ENCODE results near the gene DHDH. TPM values are rescaled to one million over a fixed set of nuclear protein-coding genes. Genes with fewer than 3 reads are reported as not detected.

The DHDH gene
- total and polyA plus RNA-seq, 2 experiments from 2014 or later, result 0.69 to 4.7 TPM

DNA sequence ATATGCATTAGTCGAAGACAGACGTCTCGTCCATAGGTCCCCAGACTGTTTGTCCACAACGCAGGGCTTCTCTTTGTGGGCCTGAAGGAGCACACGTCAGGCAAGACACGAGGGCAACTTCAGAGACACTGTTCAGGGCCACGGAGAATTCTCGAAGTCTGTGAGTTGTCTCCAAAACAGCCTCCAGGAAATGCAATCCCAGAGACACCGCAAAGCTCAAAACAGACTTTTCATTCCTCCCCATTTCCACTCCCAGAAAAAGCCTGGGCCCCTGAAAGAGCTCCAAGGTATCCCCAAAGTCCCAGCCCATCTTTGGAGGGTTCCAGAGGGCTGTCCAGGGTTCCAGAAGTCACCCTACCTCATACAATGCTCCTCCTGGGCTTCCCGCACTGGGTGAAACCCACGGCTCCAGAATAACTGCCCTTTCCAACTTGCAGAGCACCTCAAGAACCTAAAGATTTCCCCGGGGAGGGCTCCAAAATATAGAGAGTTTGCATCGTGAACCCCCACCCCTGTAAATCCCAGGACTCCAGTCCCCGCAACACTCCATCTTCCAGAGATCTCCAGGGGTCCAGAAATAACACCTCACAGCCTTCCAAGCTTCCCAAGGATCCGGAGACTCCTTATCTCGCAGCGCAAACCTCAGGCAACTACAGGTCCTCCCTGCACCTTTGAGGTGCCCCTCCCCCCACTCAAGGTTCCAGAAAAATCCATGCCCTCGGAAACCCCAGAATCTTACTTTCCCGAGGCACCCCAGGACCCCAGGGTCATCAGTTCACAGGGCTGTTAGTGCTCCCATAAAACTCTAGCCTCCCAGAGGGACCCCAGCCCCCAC is 30.9 kb downstream of the DHDH start (continued):
- TF ChIP-seq, protein P1, sequence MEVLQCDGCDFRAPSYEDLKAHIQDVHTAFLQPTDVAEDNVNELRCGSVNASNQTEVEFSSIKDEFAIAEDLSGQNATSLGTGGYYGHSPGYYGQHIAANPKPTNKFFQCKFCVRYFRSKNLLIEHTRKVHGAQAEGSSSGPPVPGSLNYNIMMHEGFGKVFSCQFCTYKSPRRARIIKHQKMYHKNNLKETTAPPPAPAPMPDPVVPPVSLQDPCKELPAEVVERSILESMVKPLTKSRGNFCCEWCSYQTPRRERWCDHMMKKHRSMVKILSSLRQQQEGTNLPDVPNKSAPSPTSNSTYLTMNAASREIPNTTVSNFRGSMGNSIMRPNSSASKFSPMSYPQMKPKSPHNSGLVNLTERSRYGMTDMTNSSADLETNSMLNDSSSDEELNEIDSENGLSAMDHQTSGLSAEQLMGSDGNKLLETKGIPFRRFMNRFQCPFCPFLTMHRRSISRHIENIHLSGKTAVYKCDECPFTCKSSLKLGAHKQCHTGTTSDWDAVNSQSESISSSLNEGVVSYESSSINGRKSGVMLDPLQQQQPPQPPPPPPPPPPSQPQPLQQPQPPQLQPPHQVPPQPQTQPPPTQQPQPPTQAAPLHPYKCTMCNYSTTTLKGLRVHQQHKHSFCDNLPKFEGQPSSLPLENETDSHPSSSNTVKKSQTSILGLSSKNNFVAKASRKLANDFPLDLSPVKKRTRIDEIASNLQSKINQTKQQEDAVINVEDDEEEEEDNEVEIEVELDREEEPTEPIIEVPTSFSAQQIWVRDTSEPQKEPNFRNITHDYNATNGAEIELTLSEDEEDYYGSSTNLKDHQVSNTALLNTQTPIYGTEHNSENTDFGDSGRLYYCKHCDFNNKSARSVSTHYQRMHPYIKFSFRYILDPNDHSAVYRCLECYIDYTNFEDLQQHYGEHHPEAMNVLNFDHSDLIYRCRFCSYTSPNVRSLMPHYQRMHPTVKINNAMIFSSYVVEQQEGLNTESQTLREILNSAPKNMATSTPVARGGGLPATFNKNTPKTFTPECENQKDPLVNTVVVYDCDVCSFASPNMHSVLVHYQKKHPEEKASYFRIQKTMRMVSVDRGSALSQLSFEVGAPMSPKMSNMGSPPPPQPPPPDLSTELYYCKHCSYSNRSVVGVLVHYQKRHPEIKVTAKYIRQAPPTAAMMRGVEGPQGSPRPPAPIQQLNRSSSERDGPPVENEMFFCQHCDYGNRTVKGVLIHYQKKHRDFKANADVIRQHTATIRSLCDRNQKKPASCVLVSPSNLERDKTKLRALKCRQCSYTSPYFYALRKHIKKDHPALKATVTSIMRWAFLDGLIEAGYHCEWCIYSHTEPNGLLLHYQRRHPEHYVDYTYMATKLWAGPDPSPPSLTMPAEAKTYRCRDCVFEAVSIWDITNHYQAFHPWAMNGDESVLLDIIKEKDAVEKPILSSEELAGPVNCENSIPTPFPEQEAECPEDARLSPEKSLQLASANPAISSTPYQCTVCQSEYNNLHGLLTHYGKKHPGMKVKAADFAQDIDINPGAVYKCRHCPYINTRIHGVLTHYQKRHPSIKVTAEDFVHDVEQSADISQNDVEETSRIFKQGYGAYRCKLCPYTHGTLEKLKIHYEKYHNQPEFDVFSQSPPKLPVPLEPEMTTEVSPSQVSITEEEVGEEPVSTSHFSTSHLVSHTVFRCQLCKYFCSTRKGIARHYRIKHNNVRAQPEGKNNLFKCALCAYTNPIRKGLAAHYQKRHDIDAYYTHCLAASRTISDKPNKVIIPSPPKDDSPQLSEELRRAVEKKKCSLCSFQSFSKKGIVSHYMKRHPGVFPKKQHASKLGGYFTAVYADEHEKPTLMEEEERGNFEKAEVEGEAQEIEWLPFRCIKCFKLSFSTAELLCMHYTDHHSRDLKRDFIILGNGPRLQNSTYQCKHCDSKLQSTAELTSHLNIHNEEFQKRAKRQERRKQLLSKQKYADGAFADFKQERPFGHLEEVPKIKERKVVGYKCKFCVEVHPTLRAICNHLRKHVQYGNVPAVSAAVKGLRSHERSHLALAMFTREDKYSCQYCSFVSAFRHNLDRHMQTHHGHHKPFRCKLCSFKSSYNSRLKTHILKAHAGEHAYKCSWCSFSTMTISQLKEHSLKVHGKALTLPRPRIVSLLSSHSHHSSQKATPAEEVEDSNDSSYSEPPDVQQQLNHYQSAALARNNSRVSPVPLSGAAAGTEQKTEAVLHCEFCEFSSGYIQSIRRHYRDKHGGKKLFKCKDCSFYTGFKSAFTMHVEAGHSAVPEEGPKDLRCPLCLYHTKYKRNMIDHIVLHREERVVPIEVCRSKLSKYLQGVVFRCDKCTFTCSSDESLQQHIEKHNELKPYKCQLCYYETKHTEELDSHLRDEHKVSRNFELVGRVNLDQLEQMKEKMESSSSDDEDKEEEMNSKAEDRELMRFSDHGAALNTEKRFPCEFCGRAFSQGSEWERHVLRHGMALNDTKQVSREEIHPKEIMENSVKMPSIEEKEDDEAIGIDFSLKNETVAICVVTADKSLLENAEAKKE (CRISPR knock-in tag; IDR thresholded peaks at IDR 0.05), result no peak
- no peak for TF ChIP-seq EZH2 (IDR thresholded peaks at IDR 0.05; ENCODE audit: low read depth, unreplicated experiment)
- TF ChIP-seq, protein P2, sequence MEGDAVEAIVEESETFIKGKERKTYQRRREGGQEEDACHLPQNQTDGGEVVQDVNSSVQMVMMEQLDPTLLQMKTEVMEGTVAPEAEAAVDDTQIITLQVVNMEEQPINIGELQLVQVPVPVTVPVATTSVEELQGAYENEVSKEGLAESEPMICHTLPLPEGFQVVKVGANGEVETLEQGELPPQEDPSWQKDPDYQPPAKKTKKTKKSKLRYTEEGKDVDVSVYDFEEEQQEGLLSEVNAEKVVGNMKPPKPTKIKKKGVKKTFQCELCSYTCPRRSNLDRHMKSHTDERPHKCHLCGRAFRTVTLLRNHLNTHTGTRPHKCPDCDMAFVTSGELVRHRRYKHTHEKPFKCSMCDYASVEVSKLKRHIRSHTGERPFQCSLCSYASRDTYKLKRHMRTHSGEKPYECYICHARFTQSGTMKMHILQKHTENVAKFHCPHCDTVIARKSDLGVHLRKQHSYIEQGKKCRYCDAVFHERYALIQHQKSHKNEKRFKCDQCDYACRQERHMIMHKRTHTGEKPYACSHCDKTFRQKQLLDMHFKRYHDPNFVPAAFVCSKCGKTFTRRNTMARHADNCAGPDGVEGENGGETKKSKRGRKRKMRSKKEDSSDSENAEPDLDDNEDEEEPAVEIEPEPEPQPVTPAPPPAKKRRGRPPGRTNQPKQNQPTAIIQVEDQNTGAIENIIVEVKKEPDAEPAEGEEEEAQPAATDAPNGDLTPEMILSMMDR (conservative IDR thresholded peaks at IDR 0.05; ENCODE audit: low read depth in 2 of 2), result no peak
- TF ChIP-seq, protein P3, sequence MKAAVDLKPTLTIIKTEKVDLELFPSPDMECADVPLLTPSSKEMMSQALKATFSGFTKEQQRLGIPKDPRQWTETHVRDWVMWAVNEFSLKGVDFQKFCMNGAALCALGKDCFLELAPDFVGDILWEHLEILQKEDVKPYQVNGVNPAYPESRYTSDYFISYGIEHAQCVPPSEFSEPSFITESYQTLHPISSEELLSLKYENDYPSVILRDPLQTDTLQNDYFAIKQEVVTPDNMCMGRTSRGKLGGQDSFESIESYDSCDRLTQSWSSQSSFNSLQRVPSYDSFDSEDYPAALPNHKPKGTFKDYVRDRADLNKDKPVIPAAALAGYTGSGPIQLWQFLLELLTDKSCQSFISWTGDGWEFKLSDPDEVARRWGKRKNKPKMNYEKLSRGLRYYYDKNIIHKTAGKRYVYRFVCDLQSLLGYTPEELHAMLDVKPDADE (IDR thresholded peaks at IDR 0.05), result no peak
- no peak for TF ChIP-seq STAT1 (IDR thresholded peaks at IDR 0.05; ENCODE audit: unreplicated experiment)
- TF ChIP-seq EZH2phosphoT487 (IDR thresholded peaks at IDR 0.05; ENCODE audit: unreplicated experiment), result no peak
- no peak for TF ChIP-seq CREB1 (CRISPR knock-in tag; IDR thresholded peaks at IDR 0.05; ENCODE audit: low read depth)
- no peak for TF ChIP-seq POLR2AphosphoS5 (IDR thresholded peaks at IDR 0.05; ENCODE audit: low read depth)
- TF ChIP-seq JUNB (IDR thresholded peaks at IDR 0.05; ENCODE audit: unreplicated experiment), result no peak
- no peak for TF ChIP-seq NANOG (IDR thresholded peaks at IDR 0.05; ENCODE audit: borderline replicate concordance)

All from GM23338 (cell line).